HG03196 (cell line): ENCODE data around the gene SMIM15.

Source experiments
- ATAC-seq: cut with Tn5 transposase; IDR thresholded peaks from one replicate; pipeline ENCODE4 v1.9.1; 2021; ENCODE audit not compliant: unreplicated experiment

The SMIM15 gene

DNA sequence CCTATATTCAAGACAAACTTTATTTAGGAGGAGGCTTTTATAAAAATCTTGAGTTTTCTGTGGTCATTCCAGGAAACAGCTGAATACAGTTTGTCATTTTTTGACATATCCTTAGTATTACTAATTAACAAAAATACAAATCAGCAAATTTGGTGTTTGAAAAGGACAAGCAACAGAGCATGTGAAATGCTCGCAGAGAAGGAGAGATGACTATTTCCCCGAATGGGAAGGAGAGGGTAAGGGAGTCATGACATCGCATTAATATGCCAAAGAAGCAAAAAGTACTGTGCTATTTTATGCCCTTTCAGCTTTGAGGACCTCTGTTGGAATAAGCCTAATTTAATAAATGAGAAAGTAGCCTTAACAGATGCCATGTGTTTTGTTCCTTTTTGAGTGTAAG, 1.8 kb downstream of the SMIM15 start:
- no peak for ATAC-seq

GRCh38 chr5:61159836-61160235, 2.4 kb downstream of the SMIM15 start:
- ATAC-seq: no peak

- ATAC-seq: no peak
Measured at GRCh38 chr5:61159070-61159469, 3.2 kb downstream of the SMIM15 start.

- no peak for ATAC-seq
Measured at GRCh38 chr5:61151893-61152292, 10.4 kb downstream of the SMIM15 start.

- no peak for ATAC-seq
Measured at GRCh38 chr5:61148515-61148914, 13.8 kb downstream of the SMIM15 start.

DNA sequence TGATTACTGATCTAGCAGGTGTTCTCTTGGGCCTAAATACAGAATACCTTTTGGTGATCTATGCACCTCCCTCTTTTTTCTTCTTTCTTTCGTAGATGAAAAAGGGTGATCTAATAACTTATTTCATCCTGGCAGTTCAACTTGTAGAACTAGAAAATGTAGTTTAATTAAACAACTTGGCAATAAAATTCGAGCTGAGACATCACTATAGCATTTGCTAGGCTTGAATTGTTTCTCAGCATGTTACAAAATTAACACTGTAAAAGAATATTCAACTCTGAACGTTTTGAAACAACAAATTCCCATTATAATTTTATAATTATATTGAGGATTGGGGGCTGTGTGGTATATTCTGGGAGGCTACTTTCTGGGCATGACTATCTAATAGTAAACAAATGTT, 19.5 kb downstream of the SMIM15 start:
- ATAC-seq: no peak

DNA sequence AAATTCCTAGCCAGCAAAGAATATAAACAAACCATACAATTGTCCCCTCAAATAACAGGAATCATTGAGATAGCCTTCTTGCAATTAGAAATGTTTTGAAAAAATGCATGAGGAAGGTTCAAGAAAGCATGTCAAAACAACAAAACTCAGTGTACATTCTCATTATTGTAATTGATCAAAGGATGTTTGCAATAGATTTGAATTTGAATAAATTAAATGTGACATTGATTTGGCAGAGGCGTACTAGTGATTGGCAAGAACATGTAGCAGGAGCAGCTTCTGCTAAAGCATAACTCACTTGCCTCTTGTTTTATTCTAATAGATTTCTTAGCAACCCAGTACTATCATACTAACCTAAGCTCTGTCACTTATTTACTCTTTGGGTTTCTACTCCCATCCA, 19.9 kb downstream of the SMIM15 start:
- ATAC-seq: no peak

GRCh38 chr5:61141801-61142200, 20.5 kb downstream of the SMIM15 start:
- ATAC-seq: no peak

GRCh38 chr5:61139931-61140330, 22.3 kb downstream of the SMIM15 start:
- ATAC-seq: no peak

- no peak for ATAC-seq
Measured at GRCh38 chr5:61139094-61139873, 23.0 kb downstream of the SMIM15 start.

DNA sequence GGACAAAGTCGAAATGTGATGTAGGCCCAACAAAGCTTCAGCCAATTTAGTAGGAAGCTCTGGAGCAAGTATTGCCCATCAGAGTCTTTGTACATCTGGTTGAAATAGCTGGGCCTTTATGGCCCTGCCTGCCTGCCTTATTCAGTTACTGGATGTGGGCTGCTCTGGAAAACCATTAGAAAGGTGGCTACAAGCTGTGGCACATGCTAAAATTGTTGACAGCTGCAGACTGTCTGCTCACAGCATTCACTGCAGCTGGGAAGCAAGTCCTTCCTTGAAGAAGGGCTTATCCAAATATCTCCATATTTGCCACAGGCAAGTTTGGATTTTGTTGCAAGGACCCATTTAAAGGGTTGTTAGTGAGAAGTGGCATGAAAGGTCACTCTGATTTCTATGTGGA, 24.4 kb downstream of the SMIM15 start:
- no peak for ATAC-seq

DNA sequence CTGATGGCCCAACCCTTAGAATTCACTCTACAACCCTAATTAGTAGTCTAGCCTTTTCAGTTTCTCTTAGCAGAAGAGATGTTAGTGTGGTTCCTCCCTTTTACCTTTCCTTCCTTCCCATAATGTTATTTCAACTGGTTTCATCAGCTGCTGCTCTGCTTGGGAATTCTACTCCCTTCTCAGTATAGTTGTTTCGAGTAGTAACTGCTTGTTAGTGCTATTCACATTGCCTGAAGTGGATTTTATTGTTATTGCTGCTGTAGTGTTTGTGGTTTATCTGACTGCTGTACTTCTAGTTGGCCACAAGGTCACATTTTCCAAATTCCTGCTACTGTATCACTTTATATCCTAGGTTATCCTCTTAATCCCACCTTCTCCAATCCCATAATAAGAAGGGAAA, 29.7 kb downstream of the SMIM15 start:
- ATAC-seq: no peak

DNA sequence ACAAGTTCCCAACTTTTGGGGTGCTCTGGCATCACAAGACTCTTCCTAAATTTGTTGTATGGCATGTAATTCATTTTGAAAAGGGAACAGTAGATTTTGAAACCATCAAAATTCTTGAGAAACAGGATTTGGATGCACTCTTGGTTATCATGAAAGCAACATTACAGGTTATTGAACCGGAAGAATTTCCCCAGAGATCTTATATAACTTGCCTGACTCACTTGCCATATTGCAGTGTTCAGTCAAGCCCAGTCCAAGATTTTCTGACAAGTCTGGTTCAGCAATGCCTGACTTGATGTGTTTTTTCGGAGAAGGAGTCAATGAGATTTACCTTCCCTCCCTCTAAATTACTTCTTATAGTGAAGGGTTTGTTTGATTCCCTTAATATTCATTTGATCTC, 32.0 kb downstream of the SMIM15 start:
- no peak for ATAC-seq

- ATAC-seq: no peak
Measured at GRCh38 chr5:61123145-61123544, 39.1 kb downstream of the SMIM15 start.

DNA sequence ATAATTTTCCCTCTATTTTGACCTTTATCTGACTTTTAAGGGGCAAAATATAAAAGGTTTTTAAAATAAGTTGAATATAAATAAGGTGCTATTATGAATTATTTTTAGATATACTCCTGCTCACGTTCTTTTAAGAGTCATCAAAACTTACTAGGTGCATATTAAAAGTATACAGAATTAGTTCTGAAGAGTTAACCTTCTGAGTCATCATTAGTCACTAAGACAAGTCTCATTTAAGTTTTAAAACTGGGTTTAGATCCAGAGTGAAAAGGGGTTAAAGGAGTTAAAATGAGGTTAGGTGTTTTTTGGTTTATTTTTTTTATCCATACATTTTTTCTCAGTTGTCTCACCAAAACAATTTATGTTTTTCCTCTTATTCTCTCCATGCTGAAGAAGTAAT, 41.7 kb downstream of the SMIM15 start:
- ATAC-seq: no peak

GRCh38 chr5:61119066-61119465, 43.2 kb downstream of the SMIM15 start:
- ATAC-seq: no peak

- no peak for ATAC-seq
Measured at GRCh38 chr5:61115968-61116367, 46.3 kb downstream of the SMIM15 start.

GRCh38 chr5:61114441-61114840, 47.8 kb downstream of the SMIM15 start:
- no peak for ATAC-seq
